Mesodermal cell (in vitro differentiated cells): ENCODE results near the gene MYCN.
"Not testable (repeated sequence)": the region's sequence is repeated elsewhere in the genome, so short reads cannot be mapped to it uniquely, and the experiment has no call there.

Experiments
- H3K27ac ChIP-seq: 2 replicates; pipeline ENCODE4 v1.7.0; 2013; ENCODE audit warnings: mild to moderate bottlenecking, low read depth, low read length, moderate library complexity; ENCODE audit not compliant: severe bottlenecking
- H3K36me3 ChIP-seq: 2 replicates; pipeline ENCODE4 v1.7.1; 2013; ENCODE audit warnings: mild to moderate bottlenecking, low read length, moderate library complexity; ENCODE audit not compliant: control insufficient read depth, insufficient read depth
- H3K4me1 ChIP-seq: one replicate; pipeline ENCODE4 v1.7.1; 2013; ENCODE audit warnings: mild to moderate bottlenecking, low read length; ENCODE audit not compliant: insufficient read depth, control insufficient read depth, poor library complexity, severe bottlenecking
- H3K4me3 ChIP-seq: 2 replicates; pipeline ENCODE4 v1.7.0; 2013; ENCODE audit warnings: low read length, control low read depth, mild to moderate bottlenecking; ENCODE audit not compliant: insufficient read depth, poor library complexity, severe bottlenecking; ENCODE audit errors: extremely low read depth
- H3K9me3 ChIP-seq: 2 replicates; pipeline ENCODE4 v1.7.1; 2013; ENCODE audit warnings: mild to moderate bottlenecking, low read length, moderate library complexity; ENCODE audit not compliant: control insufficient read depth
- WGBS, 2 experiments: methylation state at CpG; one replicate each; pipeline ENCODE4 v1.1.5; 2013; ENCODE audit warnings: missing lambda C conversion rate in 2 of 2; ENCODE audit not compliant: insufficient coverage in 2 of 2; 5-methylcytosine and 5-hydroxymethylcytosine counted together

The MYCN gene

GRCh38 chr2:15919716-15920434 lies 20.5 kb upstream of the MYCN start:
- Histone ChIP-seq H3K36me3 (no peaks in the 10 kb centered on the region), H3K4me3 (no peak overlapping the region), H3K4me1 (peaks cover 8% of the 10 kb centered on the region), H3K9me3 (no peaks in the 10 kb centered on the region), H3K27ac (no peak overlapping the region)
- 87 to 90% methylated on average over 5 to 6 of the region's 7 CpGs for WGBS, 2 experiments

GRCh38 chr2:15920696-15921095 lies 19.7 kb upstream of the MYCN start:
- 79 to 82% methylated on average over 10 of the region's 10 CpGs for WGBS, 2 experiments
- H3K36me3 ChIP-seq: no peaks in the 10 kb centered on the region
- peaks cover 5% of the 10 kb centered on the region for H3K4me1 ChIP-seq
- no peak overlapping the region for H3K27ac ChIP-seq
- no peak overlapping the region for H3K4me3 ChIP-seq
- H3K9me3 ChIP-seq: no peaks in the 10 kb centered on the region

- no peak overlapping the region for H3K27ac ChIP-seq
- H3K36me3 ChIP-seq: no peaks in the 10 kb centered on the region
- H3K4me1 ChIP-seq: peaks cover 5% of the 10 kb centered on the region
- no peak overlapping the region for H3K4me3 ChIP-seq
- H3K9me3 ChIP-seq: no peaks in the 10 kb centered on the region
- WGBS, 2 experiments: 89 to 91% methylated on average over 4 of the region's 4 CpGs
These were observed 16.8 kb upstream of the MYCN start for GRCh38 chr2:15923597-15923996.

- no peak overlapping the region for H3K4me3 ChIP-seq
- H3K4me1 ChIP-seq: peaks cover 3% of the 10 kb centered on the region
- no peaks in the 10 kb centered on the region for H3K36me3 ChIP-seq
- H3K27ac ChIP-seq: no peak overlapping the region
- WGBS, 2 experiments: 90 to 100% methylated on average over 2 of the region's 3 CpGs
- H3K9me3 ChIP-seq: no peaks in the 10 kb centered on the region
These were observed 14.5 kb upstream of the MYCN start for GRCh38 chr2:15925819-15926218.

- H3K27ac ChIP-seq: no peak overlapping the region
- peaks cover under 1% of the 10 kb centered on the region for H3K4me1 ChIP-seq
- 88 to 100% methylated on average over 3 to 5 of the region's 7 CpGs for WGBS, 2 experiments
- H3K4me3 ChIP-seq: no peak overlapping the region
- no peaks in the 10 kb centered on the region for H3K36me3 ChIP-seq
- H3K9me3 ChIP-seq: no peaks in the 10 kb centered on the region
These were observed 14.1 kb upstream of the MYCN start for GRCh38 chr2:15926252-15926651.

GRCh38 chr2:15927551-15928218 lies 12.7 kb upstream of the MYCN start:
- Histone ChIP-seq H3K4me1 (no peaks in the 10 kb centered on the region), H3K27ac (no peak overlapping the region), H3K9me3 (no peaks in the 10 kb centered on the region), H3K36me3 (no peaks in the 10 kb centered on the region), H3K4me3 (no peak overlapping the region)
- WGBS, 2 experiments: 88 to 92% methylated on average over 9 of the region's 11 CpGs

- 86 to 100% methylated on average over 2 of the region's 3 CpGs for WGBS, 2 experiments
These were observed 11.3 kb upstream of the MYCN start for GRCh38 chr2:15929008-15929407.

DNA sequence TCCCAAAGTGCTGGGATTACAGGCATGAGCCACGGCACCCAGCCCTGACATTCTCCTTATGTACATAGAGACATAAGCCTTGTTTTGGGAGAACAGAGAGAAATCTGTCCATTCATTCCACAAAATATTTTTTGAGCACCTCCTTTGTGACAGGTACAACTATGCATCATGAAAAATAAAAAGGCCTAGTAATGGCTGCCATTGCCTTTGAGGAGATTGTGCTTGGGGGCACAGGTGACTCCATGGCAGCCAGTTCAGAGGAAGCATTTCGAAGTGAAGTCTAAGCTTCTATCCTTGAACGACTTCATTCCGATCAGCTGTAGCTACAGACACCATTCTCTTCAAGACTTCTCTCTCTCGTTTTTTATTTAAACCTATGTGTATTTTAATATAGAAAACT lies 10.5 kb upstream of the MYCN start:
- Histone ChIP-seq H3K4me3 (no peak overlapping the region), H3K36me3 (no peaks in the 10 kb centered on the region), H3K9me3 (no peaks in the 10 kb centered on the region), H3K4me1 (no peaks in the 10 kb centered on the region), H3K27ac (no peak overlapping the region)
- 71 to 90% methylated on average over 1 of the region's 5 CpGs for WGBS, 2 experiments

More at GRCh38 chr2:15929008-15929407, 11.3 kb upstream of the MYCN start:
- not testable (repeated sequence) for H3K4me1 ChIP-seq, H3K9me3 ChIP-seq, H3K36me3 ChIP-seq, H3K27ac ChIP-seq, H3K4me3 ChIP-seq

DNA sequence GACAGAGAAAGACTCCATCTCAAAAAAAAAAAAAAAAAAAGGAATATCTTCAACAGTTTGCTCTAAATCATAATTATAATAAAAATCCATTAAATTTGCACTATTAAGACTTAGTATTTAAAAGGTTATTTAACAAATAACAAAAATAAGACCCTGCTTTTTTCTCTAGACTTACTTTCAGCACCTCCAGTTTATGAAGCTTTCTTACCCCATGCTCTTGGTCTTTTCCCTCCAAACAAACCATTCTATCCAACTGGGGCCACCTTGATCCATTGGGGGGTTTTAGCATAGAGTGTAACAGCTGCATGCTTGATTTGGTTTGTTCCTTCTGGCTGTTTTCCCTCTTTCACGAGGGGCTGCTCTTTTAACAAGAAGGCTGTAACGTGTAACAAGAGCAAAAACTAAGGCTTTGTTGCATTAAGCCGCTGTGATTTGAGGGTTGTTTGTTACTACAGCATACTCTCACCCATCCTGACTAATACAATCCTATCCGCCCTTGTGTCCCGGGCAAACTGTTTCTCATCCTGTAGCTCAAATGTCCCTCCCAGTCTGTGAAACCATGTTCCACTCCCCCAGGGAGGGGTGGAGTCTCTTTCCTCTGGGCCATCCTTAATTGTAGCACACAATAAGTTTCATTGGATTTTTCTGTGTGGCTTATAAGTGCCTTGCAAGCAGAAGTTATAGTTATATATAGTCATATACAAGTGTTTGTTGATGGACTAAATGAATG lies 9.6 kb upstream of the MYCN start:
- Histone ChIP-seq H3K9me3 (no peaks in the 10 kb centered on the region), H3K36me3 (no peaks in the 10 kb centered on the region), H3K4me3 (no peak overlapping the region), H3K4me1 (no peaks in the 10 kb centered on the region), H3K27ac (no peak overlapping the region)
- WGBS, 2 experiments: 89% methylated on average over 3 of the region's 5 CpGs; no CpG with 5 or more reads in 1 of the 2 experiments

GRCh38 chr2:15931319-15931890 lies 8.9 kb upstream of the MYCN start:
- no peaks in the 10 kb centered on the region for H3K4me1 ChIP-seq
- 75 to 80% methylated on average over 1 to 2 of the region's 2 CpGs for WGBS, 2 experiments
- no peak overlapping the region for H3K27ac ChIP-seq

More at GRCh38 chr2:15931319-15931890, 8.9 kb upstream of the MYCN start:
- no peaks in the 10 kb centered on the region for H3K36me3 ChIP-seq
- no peaks in the 10 kb centered on the region for H3K9me3 ChIP-seq
- H3K4me3 ChIP-seq: no peak overlapping the region
